Neural progenitor cell (in vitro differentiated cells): ENCODE results near the gene ANKS1B.

Source experiments
- CTCF ChIP-seq: fragments of 200-600 bp; sonication (generic); IDR thresholded peaks from 2 replicates; pipeline ENCODE4 v1.5.1; 2017; ENCODE audit warnings: antibody characterized with exemption, mild to moderate bottlenecking
- EZH2 ChIP-seq: fragments of 200-600 bp; sonication (generic); IDR thresholded peaks from 2 replicates; pipeline ENCODE4 v1.6.1; 2017; ENCODE audit warnings: antibody characterized with exemption, mild to moderate bottlenecking, moderate library complexity
- EZH2phosphoT487 ChIP-seq: fragments of 200-600 bp; sonication (generic); IDR thresholded peaks from 2 replicates; pipeline ENCODE4 v1.6.1; 2017; ENCODE audit warnings: antibody characterized with exemption

- TF ChIP-seq CTCF (no peak), EZH2phosphoT487 (no peak), EZH2 (no peak)
Observed at GRCh38 chr12:99618657-99619056, 366.1 kb downstream of the ANKS1B start.
